Activated T-helper 9 cell treated with anti-CD3 and anti-CD28 coated beads, Interleukin-2, amount 50 U/mL, for 16 hours (primary cell): ENCODE results near the gene GNG7.
"Not testable (repeated sequence)": the region's sequence is repeated elsewhere in the genome, so short reads cannot be mapped to it uniquely, and the experiment has no call there.

ENCODE experiments used
- DNase-seq: peaks from one replicate; pipeline ENCODE4 v3.0.0-alpha.2; 2020; ENCODE audit warnings: low read depth

Gene GNG7

DNA sequence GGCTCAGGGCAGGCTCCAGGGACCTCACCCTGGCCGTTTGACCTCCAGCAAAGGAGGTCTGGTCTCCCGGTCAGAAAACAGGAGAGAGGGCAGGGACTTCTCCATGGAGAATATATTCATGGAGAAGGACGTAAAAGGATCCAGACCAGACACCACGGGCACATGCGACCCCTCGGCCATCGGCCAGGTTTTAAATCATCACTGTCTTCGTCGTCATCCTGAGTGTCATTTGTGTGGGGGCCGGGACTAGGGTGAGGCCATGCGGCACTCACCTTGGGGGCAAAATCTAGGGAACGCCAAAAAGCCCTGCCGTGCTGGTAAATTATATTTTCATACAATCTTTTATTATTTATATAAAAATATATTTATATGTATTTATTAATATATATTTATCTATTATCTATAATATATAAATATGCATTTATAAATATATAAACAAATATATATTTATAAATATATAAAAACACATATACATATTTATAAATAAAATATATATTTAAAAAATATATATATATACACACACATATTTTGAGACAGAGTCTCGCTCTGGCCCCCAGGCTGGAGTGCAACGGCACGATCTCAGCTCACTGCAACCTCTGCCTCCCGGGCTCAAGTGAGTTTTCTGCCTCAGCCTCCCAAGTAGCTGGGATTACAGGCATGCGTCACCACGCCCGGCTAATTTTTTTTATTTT, 151.2 kb downstream of the GNG7 start:
- no peak for DNase-seq

DNA sequence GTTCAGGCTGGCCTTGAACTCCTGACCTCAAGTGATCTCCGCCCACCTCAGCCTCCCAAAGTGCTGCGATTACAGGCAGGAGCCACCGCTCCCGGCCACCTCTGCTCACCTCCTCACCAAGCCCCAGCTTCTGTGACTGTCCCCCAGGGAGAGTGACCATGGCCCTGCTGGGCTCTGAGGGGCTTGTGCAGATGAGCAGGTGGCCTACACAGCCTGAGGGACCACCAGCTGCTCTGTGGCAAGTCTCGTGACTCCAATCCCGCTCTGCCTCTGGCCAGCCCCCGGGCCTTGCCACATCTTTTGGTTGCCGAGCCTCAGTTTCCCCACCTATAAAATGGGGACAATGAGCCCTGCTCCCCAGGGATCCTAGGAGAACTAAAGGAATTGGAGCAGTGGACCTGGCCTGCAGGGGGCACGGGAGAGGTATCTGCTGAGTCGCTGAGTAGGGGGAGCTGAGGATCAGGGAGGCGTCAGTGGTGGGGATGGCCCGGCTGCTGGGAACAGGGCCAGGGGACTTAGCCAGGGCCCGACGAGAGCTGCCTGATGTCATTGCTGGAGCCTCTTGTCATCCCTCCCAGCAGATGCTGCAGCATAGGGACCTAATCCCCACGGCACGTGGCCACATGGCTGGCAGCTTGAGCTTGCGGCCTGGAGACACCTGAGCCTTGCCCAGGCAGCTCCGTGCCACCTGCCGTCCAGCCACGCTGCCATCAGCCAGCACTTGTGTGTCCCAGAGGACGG, 151.9 kb downstream of the GNG7 start:
- no peak for DNase-seq

DNA sequence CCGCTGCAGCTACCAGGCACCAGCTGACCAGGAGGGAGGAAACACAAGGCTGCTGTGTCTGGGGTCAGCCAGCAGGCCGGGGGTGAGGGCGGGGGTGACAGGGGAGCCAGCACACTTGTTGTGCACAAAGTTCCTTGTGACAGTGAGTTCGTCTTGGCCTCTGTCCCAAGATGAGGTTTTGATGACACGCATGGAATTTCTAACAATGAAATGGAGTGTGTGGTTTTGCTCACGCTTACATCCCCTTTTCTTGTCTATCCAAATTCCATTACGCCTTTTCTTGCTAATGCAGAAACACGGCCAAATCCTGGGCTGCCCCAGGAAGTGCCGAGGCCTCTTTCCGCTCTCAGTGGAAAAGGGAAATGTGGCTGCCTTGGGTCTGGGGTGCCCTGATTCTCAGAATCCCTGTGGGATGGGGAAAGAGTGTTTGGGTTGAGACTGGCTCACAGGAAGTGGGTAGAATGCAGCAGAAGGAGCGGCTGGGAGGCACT, 152.7 kb downstream of the GNG7 start:
- DNase-seq: no peak

DNA sequence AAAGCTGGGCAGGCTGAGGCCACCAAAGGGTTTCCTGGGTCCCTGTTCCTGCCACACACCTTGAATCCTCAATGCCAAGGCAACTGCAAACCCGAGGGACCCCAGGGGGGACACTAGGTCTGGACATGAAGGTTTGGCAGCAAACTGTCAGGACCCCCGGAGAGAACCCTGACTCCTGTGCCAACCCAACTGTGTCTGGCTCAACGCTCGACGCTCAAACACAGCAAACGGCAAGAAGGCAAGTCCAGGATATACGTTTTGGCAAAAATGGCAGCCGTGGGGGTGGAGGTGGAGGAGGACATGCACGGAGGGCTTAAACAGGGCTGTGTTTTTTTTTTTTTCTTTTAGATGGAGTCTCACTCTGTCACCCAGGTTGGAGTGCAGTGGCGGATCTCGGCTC, 153.5 kb downstream of the GNG7 start:
- no peak for DNase-seq

DNA sequence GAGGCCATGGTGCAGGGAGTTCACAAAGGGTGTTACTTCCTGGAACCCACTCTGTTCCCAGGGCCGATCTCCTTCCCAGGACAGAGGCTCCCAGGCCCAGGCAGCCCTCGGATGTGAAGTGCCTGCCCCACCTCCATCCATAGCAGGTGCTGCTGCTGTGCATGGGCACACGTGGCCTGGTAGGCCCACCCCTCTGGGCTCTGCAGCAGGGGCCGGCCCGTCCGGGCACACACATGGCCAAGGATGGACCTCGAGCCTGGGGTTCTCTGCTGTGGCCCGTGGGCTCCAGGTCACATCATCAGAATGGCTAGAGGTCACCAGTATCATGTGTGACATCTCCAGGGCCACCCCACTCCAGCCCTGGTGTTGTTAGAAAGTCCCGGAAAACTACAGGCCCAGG, 154.8 kb downstream of the GNG7 start:
- no peak for DNase-seq

DNA sequence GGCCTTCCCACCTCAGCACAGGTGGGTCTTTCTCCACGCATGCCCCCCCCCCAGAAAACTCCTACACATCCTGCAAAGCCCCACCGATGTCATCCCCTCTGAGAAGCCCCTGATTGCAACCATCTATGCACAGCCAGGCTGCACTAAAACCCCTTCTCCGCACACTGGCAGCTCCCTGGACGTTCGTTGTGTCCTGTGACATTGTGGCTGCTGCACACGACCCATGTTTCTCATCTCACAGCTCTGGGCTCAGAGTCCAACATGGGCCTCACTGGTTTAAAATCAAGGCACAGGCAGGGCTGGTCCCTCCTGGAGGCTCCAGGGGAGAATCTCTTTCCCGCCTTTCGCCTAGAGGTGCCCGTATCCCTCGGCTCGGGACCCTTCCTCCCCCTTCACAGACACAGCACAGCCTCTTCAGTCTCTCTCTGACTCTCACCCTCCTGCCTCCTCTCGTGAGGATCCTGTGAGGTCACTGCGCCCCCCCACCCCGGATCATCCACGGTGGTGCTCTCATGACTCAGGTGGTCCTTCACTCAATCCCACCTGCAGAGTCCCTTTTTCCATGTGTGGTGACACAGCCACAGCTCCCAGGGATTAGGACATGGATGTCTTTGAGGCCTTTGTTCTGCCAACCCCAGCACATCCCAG, 155.3 kb downstream of the GNG7 start:
- DNase-seq: no peak

DNA sequence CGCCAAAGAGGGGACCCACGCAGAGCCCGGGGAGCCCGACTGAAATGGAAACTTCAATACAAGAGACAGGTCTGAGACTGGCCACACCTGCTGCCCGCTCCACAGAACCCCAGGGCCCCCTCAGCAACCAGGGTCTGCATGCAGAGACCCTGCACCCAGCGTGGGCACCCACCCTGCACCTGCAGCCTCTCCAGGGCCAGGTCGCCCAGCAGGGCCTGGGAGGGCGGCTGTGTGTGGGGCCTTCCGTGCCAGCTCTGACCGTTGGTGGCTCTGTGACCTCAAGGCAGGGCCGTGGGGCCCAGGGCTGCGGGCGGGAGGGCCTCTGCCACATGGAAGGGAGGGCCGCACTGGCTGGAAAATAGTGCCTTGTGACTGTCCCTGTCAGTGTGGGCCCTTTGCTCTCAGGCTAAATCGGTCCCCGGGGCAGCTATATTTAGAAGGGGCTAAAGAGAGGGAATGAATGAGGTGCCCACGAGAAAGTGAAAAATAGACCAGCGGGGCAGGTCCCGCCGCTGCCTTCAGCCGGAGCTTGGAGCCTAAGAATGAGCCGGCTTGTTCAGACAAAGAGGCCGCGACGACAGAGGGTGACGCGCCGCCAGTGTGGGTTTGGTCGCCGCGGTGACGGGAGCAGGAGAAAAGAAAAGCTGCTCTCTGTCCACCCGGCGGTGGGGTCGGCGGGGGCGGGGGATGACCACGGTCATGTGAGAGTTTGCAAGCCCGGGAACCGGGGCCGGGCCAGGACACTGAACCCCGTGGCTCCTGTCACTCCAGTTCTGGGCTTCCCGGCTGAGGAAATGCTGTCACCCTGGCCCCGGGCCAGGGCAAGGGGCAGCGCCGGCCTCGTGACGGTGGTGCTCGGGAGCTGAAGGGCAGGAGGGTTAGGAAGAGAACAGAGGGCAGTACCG, 156.1 kb downstream of the GNG7 start:
- no peak for DNase-seq

DNA sequence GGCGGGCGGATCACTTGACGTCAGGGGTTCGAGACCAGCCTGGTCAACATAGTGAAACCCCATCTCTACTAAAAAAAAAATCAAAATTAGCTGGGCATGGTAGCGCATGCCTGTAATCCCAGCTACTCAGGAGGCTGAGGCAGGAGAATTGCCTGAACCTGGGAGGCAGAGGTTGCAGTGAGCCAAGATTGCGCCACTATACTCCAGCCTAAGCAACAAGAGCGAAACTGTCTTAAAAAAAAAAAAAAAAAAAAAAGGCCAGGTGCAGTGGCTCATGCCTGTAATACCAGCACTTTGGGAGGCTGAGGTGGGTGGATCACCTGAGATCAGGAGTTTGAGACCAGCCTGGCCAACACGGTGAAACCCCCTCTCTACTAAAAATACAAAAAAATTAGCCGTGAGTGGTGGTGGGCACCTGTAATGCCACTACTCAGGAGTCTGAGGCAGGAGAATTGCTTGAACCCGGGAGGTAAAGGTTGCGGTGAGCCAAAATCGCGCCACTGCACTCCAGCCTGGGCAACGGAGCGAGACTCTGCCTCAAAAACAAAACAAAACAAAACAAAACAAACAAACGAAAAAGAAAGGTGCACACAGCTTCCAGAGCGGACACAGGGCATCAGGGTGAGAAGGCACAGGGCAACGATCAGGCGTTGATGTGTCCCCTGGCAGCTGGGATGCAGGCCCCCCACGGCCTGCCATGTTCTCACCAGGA, 156.9 kb downstream of the GNG7 start:
- not testable (repeated sequence) for DNase-seq

DNA sequence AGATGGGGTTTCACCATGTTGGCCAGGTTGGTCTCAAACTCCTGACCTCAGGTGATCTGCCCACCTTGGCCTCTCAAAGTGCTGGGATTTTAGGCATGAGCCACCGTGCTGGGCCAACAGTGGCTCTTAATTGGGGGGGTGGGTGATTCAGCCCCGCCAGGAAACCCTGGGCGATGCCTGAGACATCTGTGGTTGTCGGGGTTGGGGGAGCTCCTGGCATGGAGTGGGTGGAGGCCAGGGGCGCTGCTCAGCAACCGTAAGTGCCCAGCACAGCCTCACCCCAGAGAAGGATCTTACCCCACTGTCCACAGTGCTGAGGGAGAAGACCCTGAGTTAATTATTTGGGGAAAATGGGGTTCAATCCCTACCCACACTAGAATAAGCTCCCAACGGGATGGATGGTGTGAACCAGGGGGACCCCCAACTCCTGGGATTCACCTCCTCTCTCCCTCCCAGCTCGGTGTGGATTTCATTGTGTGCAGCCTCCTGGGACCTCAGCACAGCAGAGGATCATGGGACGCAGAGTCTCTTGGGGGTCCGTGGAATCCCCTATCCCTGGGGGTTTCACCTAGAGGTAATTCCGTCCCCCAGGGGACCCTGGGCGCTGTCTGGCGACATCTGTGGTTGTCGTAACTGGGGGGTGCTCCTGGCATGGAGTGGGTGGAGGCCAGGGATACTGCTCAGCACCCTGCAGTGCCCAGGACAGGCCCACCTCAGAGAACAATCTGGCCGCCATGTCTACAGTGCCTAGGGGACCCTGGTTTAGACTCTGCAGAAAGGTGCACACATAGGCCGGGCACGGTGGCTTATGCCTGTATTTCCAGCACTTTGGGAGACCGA, 157.7 kb downstream of the GNG7 start:
- no peak for DNase-seq

DNA sequence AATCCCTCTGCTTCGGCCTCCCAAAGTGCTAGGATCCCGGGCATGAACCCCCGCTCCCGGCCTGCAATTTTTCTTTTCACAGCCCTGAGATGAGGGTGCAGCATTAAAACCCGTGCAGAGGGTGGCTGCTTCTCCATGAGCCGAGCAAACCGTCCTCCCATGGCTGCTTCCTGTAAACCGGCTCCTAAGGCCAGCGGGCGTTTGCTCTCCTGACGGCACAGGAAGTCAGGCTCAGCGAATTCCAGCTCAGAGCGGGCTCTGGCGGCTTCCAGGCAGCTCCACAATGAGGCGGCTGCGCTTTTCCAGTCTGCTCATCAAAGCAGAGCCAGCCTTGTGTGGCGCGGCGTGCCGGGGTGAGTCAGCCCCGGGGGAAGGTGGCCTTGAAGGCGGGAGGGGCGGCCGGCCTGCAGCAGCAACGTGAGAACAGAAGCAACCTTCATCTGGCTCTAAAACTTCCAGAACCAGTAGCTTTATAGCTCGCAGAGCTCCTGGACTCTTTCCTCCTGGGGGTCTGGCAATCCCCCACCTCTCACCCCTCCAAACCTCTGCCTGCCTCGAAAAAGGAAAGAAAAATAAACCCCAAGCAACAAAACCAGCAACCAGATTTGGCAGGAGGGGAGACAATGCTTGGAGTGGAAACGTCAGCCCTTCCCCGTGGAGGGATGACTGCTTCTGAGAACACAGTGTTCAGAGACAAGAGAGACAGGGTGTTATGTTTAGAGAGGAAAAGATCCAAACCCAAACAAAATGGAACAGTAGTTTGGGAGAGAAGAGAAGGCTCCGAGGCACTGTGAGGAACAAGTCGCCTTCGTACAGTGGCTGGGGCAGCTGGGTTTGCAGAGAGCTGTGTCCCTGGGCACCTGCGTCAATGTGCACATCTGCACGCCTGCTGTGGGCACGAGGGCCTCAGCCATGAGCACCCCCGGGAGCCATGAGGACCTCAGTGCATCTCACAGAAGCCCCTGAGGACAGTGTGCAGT, 158.7 kb downstream of the GNG7 start:
- DNase-seq: peak; percentile 54

DNA sequence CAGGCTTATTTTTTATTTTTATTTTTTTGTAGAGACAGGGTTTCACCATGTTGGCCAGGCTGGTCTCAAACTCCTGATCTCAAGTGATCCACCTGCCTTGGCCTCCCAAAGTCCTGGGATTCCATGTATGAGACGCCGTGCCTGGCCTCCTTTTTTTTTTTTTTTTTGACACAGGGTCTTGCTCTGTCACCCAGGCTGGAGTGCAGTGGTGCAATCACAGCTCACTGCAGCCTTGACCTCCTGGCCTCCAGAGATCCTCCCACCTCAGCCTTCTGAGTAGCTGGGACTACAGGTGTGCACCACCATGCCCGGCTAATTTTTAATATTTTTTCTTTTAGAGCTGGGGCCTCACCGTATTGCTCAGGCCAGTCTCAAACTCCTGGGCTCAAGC, 159.4 kb downstream of the GNG7 start:
- not testable (repeated sequence) for DNase-seq

DNA sequence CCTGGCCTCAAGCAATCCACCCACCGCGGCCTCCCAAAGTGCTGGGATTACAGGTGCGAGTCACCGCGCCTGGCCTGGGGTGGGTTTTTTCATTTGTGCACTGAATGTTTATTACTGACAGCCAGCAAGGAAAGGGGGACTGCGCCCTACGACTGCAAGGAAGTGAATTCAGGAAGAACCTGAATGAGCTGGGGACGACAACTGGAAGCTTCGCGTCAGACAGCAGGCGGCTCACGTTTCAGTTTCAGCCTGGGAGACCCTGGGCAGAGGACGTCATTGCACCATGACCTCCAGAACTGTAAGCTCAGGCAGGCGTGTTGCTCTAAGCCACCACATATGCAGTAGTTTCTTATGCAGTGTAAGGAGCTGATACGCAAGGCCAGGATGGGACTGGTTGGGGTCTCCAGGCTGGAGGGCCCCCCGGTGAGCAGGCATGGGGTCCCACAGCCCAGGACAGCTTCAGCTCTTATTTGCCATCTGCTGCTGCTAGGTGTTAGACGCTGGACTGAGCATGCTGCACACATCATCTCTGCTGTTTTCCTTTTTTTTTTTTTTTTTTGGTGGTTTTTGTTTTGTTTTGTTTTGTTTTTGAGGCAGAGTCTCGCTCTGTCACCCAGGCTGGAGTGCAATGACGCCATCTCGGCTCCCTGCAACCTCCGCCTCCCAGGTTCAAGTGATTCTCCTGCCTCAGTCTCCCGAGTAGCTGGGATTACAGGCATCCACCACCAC, 160.0 kb downstream of the GNG7 start:
- no peak for DNase-seq

DNA sequence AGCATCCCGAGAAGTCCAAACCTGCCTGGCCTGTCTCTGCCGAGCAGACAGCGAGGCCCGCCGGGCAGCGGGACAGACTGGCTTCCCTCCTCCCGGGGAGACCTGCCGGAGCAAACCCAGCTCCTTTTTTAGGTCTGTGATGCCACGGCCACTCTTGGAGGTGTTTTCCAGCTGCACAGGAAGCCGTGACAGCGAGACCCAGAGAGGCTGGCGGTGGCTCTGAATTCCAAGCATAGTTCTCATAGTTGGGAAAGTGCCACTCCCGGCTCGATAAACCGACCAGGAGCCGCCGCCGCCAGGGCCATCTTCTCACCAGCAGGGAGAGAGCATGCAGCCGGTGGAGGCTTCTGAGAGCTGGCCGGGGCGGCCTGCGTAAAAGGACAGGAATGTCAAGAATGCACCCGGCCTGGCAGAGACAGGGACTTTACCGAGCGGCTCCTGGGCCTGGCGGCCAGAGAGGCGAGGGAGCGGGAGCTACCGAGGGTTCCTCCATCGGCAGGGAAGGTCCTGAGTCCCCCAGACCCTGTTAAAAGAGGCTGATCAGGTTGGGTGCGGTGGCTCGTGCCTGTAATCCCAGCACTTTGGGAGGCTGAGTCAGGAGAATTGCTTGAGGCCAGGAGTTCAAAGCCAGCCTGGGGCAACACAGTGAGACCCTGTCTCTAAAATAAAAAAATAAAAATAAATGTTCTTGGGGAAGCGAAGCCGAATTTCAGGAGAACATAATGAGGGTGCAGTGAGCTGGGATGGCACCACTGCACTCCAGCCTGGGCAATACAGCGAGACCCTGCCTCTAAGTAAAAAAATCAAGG, 161.6 kb downstream of the GNG7 start:
- DNase-seq: no peak

DNA sequence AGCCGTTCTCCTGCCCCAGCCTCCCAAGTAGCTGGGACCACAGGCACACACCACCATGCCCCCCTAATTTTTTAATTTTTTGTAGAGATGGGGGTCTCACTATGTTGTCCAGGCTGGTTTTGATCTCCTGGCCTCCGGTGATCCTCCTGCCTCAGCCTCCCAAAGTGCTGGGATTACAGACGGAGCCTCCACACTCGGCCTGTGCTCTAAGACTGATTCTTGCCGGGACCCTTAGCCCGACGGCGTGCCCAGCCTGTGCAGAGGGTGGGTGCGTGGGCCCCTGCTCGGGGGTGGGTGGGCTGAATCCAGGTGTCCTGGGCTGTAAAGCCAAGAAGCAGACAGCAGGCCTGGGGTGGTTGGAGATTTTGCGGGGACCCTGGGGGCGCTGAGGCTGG, 162.2 kb downstream of the GNG7 start:
- no peak for DNase-seq

DNA sequence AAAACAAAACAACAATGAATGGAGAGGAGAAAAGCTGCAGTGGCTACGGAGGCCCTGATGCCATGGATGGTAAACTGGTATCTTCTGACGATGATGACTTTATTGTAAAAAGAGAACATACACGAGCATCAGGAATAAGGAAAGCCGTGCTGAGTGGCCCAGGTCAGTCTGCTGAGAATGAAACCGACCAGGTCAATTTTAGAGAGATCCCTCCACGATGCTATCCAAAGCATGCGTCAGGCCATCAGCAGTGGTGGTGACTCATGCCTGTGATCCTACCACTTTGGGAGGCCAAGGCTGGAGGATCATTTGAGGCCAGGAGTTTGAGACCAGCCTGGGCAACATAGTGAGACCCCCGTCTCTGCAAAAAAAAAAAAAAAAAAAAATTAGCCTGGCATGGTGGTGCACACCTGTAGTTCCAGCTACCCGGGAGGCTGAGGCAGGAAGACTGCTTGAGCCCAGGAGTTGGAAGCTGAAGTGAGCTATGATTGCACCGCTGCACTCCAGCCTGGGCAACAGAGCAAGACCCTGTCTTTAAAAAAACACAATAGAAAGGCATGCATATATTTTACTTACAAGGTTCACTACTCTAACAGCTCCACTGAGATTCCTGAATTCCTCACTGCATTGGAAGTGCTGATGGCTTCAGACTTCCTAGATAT, 164.3 kb downstream of the GNG7 start:
- no peak for DNase-seq

DNA sequence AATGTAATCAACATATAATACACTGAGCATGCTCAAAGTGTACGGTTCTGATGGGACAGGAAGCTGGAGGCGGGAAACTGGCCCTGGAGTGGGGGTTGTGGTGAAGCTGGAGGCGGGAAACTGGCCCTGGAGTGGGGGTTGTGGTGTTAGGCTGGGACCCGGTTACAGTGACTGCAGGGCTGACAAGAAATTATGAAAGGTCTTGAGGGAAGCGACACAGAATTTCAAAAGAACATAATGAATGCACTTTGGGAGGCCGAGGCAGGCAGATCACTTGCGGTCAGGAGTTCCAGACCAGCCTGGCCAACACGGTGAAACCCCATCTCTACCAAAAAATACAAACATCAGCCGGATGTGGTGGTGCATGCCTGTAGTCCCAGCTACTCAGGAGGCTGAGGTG, 164.9 kb downstream of the GNG7 start:
- DNase-seq: not testable (repeated sequence)

DNA sequence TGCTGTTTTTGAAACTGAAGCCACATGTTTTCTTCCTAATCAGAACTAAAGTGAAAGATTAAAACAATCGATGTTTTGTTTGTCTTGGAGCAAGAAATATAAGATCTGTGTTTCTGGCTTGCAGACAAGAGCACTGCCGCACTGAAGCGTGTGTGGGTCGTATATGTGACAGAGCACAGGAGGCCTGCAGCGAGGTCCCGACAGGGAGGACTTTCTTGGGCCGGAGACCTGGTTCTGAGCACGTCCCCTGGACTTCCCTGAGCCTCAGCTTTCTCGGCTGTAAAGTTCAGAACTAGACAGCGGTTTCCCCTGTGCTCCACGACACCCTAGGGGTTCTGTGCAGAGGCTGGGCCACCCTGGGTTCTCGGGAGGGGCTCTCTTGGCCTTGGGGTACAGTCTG, 166.0 kb downstream of the GNG7 start:
- DNase-seq: no peak
